Neural crest cell (in vitro differentiated cells): Measurements from ENCODE around the gene PARVB. TPM values are rescaled to one million over a fixed set of nuclear protein-coding genes. Genes with fewer than 3 reads are reported as not detected.

Experiments used
- DNase-seq: peaks from one replicate; pipeline ENCODE4 v3.0.0; 2021; ENCODE audit warnings: low read depth, mixed read lengths, low spot score
- H3K27ac Mint-ChIP-seq: one replicate; pipeline ENCODE4 v1.8.0; 2021; ENCODE audit warnings: mild to moderate bottlenecking, mixed read lengths; ENCODE audit not compliant: unreplicated experiment
- H3K27me3 Mint-ChIP-seq: 2 replicates; pipeline ENCODE4 v1.8.0; 2021; ENCODE audit warnings: low read depth, mild to moderate bottlenecking, mixed read lengths
- H3K36me3 Mint-ChIP-seq: 2 replicates; pipeline ENCODE4 v1.8.0; 2021; ENCODE audit warnings: low read depth, mild to moderate bottlenecking, mixed read lengths
- H3K4me1 Mint-ChIP-seq: 2 replicates; pipeline ENCODE4 v1.8.0; 2021; ENCODE audit warnings: mixed read lengths
- H3K4me3 Mint-ChIP-seq: one replicate; pipeline ENCODE4 v1.8.0; 2021; ENCODE audit warnings: mild to moderate bottlenecking, mixed read lengths
- H3K9me3 Mint-ChIP-seq: 2 replicates; pipeline ENCODE4 v1.8.0; 2021; ENCODE audit warnings: mixed read lengths
- CTCF ChIP-seq: fragments of 200-600 bp; sonication (generic); conservative IDR thresholded peaks from 2 replicates; pipeline ENCODE4 v1.5.0; 2021; ENCODE audit warnings: antibody characterized with exemption, mild to moderate bottlenecking
- total RNA-seq: library from RNA; stranded (reverse); gene quantifications from 2 replicates; pipeline ENCODE4 v1.2.1, GENCODE V29; 2021

The PARVB gene
- total RNA-seq, 1 donor from 2014 or later: 21.8 TPM

GRCh38 chr22:44023404-44024287 is 456 bp upstream of the PARVB start:
- Mint-ChIP-seq H3K4me3 (peak overlapping the region; percentile 85), H3K9me3 (no peaks in the 10 kb centered on the region), H3K27me3 (no peaks in the 10 kb centered on the region), H3K4me1 (peaks cover 32% of the 10 kb centered on the region), H3K36me3 (no peaks in the 10 kb centered on the region), H3K27ac (peak overlapping the region; percentile 89)
- DNase-seq: peak; percentile 28
- no peak for TF ChIP-seq CTCF

GRCh38 chr22:44025171-44026065 is 1.3 kb downstream of the PARVB start:
- Mint-ChIP-seq H3K4me1 (peaks cover 32% of the 10 kb centered on the region), H3K27me3 (no peaks in the 10 kb centered on the region), H3K9me3 (no peaks in the 10 kb centered on the region), H3K36me3 (no peaks in the 10 kb centered on the region), H3K27ac (no peak overlapping the region), H3K4me3 (peak overlapping the region; percentile 77)
- no peak for TF ChIP-seq CTCF
- DNase-seq: no peak

- H3K27ac Mint-ChIP-seq: no peak overlapping the region
- H3K9me3 Mint-ChIP-seq: no peaks in the 10 kb centered on the region
- H3K4me3 Mint-ChIP-seq: peak overlapping the region; percentile 77
- no peak for DNase-seq
- no peaks in the 10 kb centered on the region for H3K36me3 Mint-ChIP-seq
- peaks cover 35% of the 10 kb centered on the region for H3K4me1 Mint-ChIP-seq
- no peaks in the 10 kb centered on the region for H3K27me3 Mint-ChIP-seq
- TF ChIP-seq CTCF: no peak
These were observed 2.0 kb downstream of the PARVB start for GRCh38 chr22:44026066-44026629.

GRCh38 chr22:44026630-44027511 is 2.8 kb downstream of the PARVB start:
- peak overlapping the region; percentile 36 for H3K27ac Mint-ChIP-seq
- H3K27me3 Mint-ChIP-seq: no peaks in the 10 kb centered on the region
- no peaks in the 10 kb centered on the region for H3K36me3 Mint-ChIP-seq
- TF ChIP-seq CTCF: no peak
- H3K4me1 Mint-ChIP-seq: peaks cover 37% of the 10 kb centered on the region
- H3K4me3 Mint-ChIP-seq: peak overlapping the region; percentile 48
- no peak for DNase-seq
- H3K9me3 Mint-ChIP-seq: no peaks in the 10 kb centered on the region
